ENCODE data around the gene NMT2. TPM values are rescaled to one million over a fixed set of nuclear protein-coding genes. Genes with fewer than 3 reads are reported as not detected.

Gene NMT2
- total and polyA plus RNA-seq, 10 of the 15 experiments (the other 5 are each of a cell fraction or from before 2014, with no cell fraction given), result 4.9 to 12.0 (median 9.2) TPM

DNA sequence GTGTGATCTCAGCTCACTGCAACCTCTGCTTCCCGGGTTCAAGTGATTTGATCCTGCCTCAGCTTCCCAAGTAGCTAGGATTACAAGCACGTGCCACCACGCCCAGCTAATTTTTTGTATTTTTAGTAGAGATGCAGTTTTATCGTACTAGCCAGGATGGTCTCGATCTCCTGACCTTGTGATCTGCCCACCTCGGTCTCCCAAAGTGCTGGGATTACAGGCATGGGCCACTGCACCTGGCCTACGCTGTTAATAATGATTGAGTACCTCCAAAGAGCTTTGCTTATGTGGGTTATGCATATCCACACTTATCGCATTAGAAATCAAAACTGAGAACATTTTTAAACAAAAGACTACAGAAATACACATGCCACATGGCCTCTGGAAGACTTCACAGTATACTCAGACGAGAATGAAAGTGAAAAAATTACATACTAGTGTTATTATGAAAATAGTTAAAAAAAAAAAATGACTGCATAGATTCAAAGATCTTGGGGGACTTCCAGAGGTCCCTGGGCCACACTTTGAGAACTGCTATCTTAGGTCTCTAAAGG lies 45.9 kb downstream of the NMT2 start:
- DNase-seq (ENCODE audit: low read depth, low spot score) (peak; percentile 80), FAIRE-seq (peak; percentile 61), ATAC-seq (peak; percentile 94)
- H3K4me3 ChIP-seq, result peak overlapping the region; percentile 40; the same call in 1 of the 2 replicates
- H3K9ac ChIP-seq (ENCODE audit: control insufficient read depth, insufficient read depth, low read length), result peak overlapping the region; percentile 62
- H3K4me2 ChIP-seq (ENCODE audit: control insufficient read depth, insufficient read depth), result peak overlapping the region; percentile 58; the same call in 1 of the 2 replicates
- H3K27me3 ChIP-seq (replicated peaks in 1 of 2; ENCODE audit: control insufficient read depth in 2 of 2, insufficient read depth in 2 of 2, low read length in 1 of 2), result no peaks in the 10 kb centered on the region
- H2AFZ ChIP-seq (ENCODE audit: control insufficient read depth, low read depth, low read length), result peak overlapping the region; percentile 40
- RAD21 ChIA-PET (ENCODE audit: unreplicated experiment), result interaction anchor here (0.7 to 4.0 kb wide), 6 partner anchors 15 to 1312 kb away, joined by 3 to 48 read pairs (median 6); partner anchors contain the start of gene NMT2
- peak overlapping the region; percentile 85 for H3K27ac ChIP-seq (ENCODE audit: control insufficient read depth, insufficient read depth)
- no peaks in the 10 kb centered on the region for H3K79me2 ChIP-seq (ENCODE audit: control insufficient read depth, insufficient read depth, low read length)
- in situ Hi-C loops (cut with MboI), result no loop called here
- no peaks in the 10 kb centered on the region for H4K20me1 ChIP-seq (ENCODE audit: control insufficient read depth, insufficient read depth)
- H3K4me1 ChIP-seq (ENCODE audit: control insufficient read depth, insufficient read depth, low read length), result peaks cover 17% of the 10 kb centered on the region
- peaks cover 2% of the 10 kb centered on the region; the same call in 1 of the 3 replicates for H3K9me3 ChIP-seq (replicated peaks; ENCODE audit: control insufficient read depth, insufficient read depth, low read length)
- 46% methylated on average over 9 of the region's 9 CpGs for WGBS (ENCODE audit: insufficient coverage, insufficient replicate concordance, low lambda C conversion rate, missing lambda C conversion rate)
- BruUV-seq (replicated peaks), result no TSS peak
- POLR2A ChIA-PET, result interaction anchor here (0.6 to 3.4 kb wide), 6 partner anchors 10 to 46 kb away, joined by 3 to 40 read pairs (median 4); partner anchors contain the start of gene NMT2
- intact Hi-C loops (cut with micrococcal nuclease; ENCODE audit: unreplicated experiment), result no loop called here
- SMC1A ChIA-PET (ENCODE audit: uncharacterized antibody, unreplicated experiment), result interaction anchor here (0.7 to 9.1 kb wide), 12 partner anchors 9 to 170 kb away, joined by 3 to 127 read pairs (median 6); partner anchors contain the start of genes NMT2 and RPP38
- CTCF ChIA-PET, result interaction anchor here (1.0 to 4.8 kb wide), 6 partner anchors 13 to 59 kb away, joined by 3 to 40 read pairs (median 14); partner anchors contain the start of gene NMT2
- H3K36me3 ChIP-seq (ENCODE audit: control insufficient read depth in 2 of 2, insufficient read depth in 2 of 2, low read length in 1 of 2), result peaks cover 0 to 2% of the 10 kb centered on the region in 2 experiments; a peak in 3 of 4 replicates
- peak; percentile 97 for TF ChIP-seq RELB (IDR thresholded peaks at IDR 0.05; ENCODE audit: low read depth)
- TF ChIP-seq, protein P1, sequence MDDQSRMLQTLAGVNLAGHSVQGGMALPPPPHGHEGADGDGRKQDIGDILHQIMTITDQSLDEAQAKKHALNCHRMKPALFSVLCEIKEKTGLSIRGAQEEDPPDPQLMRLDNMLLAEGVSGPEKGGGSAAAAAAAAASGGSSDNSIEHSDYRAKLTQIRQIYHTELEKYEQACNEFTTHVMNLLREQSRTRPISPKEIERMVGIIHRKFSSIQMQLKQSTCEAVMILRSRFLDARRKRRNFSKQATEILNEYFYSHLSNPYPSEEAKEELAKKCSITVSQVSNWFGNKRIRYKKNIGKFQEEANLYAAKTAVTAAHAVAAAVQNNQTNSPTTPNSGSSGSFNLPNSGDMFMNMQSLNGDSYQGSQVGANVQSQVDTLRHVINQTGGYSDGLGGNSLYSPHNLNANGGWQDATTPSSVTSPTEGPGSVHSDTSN (IDR thresholded peaks at IDR 0.05; ENCODE audit: insufficient replicate concordance, low read depth, low read length), result no peak
- TF ChIP-seq SIX5 (IDR thresholded peaks at IDR 0.05; ENCODE audit: low read depth, low read length, severe bottlenecking), result no peak
- no peak for TF ChIP-seq EZH2 (IDR thresholded peaks at IDR 0.05; ENCODE audit: borderline replicate concordance, control insufficient read depth, low read depth, low read length)
- no peak for TF ChIP-seq BCLAF1 (IDR thresholded peaks at IDR 0.05)
- TF ChIP-seq KLF5 (IDR thresholded peaks at IDR 0.05; ENCODE audit: partially characterized antibody), result no peak
- TF ChIP-seq EP300 (IDR thresholded peaks at IDR 0.05; ENCODE audit: borderline replicate concordance in 1 of 2, control insufficient read depth in 1 of 2, low read depth in 2 of 2, low read length in 2 of 2), result peak; percentile 83 to 92; a peak in 3 of 4 replicates
- no peak for TF ChIP-seq BMI1 (IDR thresholded peaks at IDR 0.05; ENCODE audit: borderline replicate concordance)
- 0 out of 2 replicates have a peak, but pooled peaks have one; percentile 52 for TF ChIP-seq TCF12 (IDR thresholded peaks at IDR 0.05; ENCODE audit: low read depth, low read length)
- TF ChIP-seq, protein P2, sequence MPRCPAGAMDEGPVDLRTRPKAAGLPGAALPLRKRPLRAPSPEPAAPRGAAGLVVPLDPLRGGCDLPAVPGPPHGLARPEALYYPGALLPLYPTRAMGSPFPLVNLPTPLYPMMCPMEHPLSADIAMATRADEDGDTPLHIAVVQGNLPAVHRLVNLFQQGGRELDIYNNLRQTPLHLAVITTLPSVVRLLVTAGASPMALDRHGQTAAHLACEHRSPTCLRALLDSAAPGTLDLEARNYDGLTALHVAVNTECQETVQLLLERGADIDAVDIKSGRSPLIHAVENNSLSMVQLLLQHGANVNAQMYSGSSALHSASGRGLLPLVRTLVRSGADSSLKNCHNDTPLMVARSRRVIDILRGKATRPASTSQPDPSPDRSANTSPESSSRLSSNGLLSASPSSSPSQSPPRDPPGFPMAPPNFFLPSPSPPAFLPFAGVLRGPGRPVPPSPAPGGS (IDR thresholded peaks at IDR 0.05; ENCODE audit: borderline replicate concordance, insufficient read depth, low read depth, low read length, poor library complexity, severe bottlenecking), result no peak
- no peak for TF ChIP-seq NR2C2 (IDR thresholded peaks at IDR 0.05; ENCODE audit: borderline replicate concordance, control insufficient read depth, insufficient read length, low read depth)
- no peak for TF ChIP-seq HCFC1 (IDR thresholded peaks at IDR 0.05; ENCODE audit: low read length)
- peak; percentile 94 for TF ChIP-seq SMARCA5 (IDR thresholded peaks at IDR 0.05)

Data from GM12878 (cell line).